K562 (cell line): Measurements from ENCODE around the gene DTNB. TPM values are rescaled to one million over a fixed set of nuclear protein-coding genes. Genes with fewer than 3 reads are reported as not detected.

Experiments
- ATAC-seq: fragments of 200-7000 bp; cut with Tn5 transposase; 3 replicates; pipeline ENCODE4 v1.9.1; 2020; ENCODE audit warnings: moderate library complexity
- BruUV-seq: library from RNA; stranded (reverse); fragments of 400-500 nt; replicated peaks from 2 replicates; lab custom pipeline; 2021; lab: Mats Ljungman, UMichigan
- CTCF ChIA-PET: fragments of 300-600 bp; formaldehyde crosslinking; extraction: SDS; loops from one replicate; lab custom pipeline; 2021; ENCODE audit warnings: low intra/inter-chr PET ratio; lab: Yijun Ruan, JAX
- POLR2A ChIA-PET: fragments of 300-600, 350-650 bp; sonication (Branson Sonifier 250); formaldehyde crosslinking; extraction: SDS; loops from one replicate; lab custom pipeline; 2021; ENCODE audit warnings: antibody characterized with exemption, inconsistent platforms; lab: Yijun Ruan, JAX
- DNase-seq, 4 experiments: peaks; one replicate each; pipeline versions ENCODE4 v3.0.0 to v3.0.0-alpha.2; 2011 to 2018; ENCODE audit warnings: low spot score in 3 of 4, mixed read lengths in 3 of 4; ENCODE audit errors: extremely low read depth in 1 of 4
- FAIRE-seq: peaks from 2 replicates; lab custom pipeline; 2011; peaks lifted over from hg19 to GRCh38; lab: Jason Lieb, UNC
- H2AFZ ChIP-seq: 2 replicates; pipeline ENCODE4 v1.6.0; 2011; ENCODE audit warnings: low read depth, low read length, control low read depth, inconsistent platforms
- H3K27ac ChIP-seq: fragments of 200-600 bp; 3 replicates; pipeline ENCODE4 v1.8.0; 2011; ENCODE audit warnings: low read depth, mild to moderate bottlenecking, control low read depth, inconsistent platforms, low read length, moderate library complexity, mixed read lengths; ENCODE audit errors: extremely low read depth
- H3K27me3 ChIP-seq, 2 experiments: fragments of 300-600 bp in 1 of 2; 2 replicates in 1 of 2; 3 replicates in 1 of 2; pipeline versions ENCODE4 v1.6.0 to v1.8.0; 2011; ENCODE audit warnings: inconsistent platforms in 2 of 2, low read length in 2 of 2, mild to moderate bottlenecking in 1 of 2, mixed read lengths in 1 of 2, moderate library complexity in 1 of 2; ENCODE audit not compliant: control insufficient read depth in 2 of 2, insufficient read depth in 2 of 2
- H3K36me3 ChIP-seq: fragments of 300-600 bp; 3 replicates; pipeline ENCODE4 v1.8.0; 2011; ENCODE audit warnings: mild to moderate bottlenecking, low read length, inconsistent platforms; ENCODE audit not compliant: control insufficient read depth, insufficient read depth
- H3K4me1 ChIP-seq, 2 experiments: fragments of 200-600 bp in 1 of 2; replicated peaks in 1 of 2; 2 replicates in 1 of 2; 3 replicates in 1 of 2; pipeline versions ENCODE4 v1.5.1 to v1.8.0; 2011; ENCODE audit warnings: inconsistent platforms in 2 of 2, low read length in 2 of 2, mild to moderate bottlenecking in 1 of 2, mixed read lengths in 1 of 2, moderate library complexity in 1 of 2; ENCODE audit not compliant: control insufficient read depth in 2 of 2, insufficient read depth in 2 of 2
- H3K4me2 ChIP-seq: 2 replicates; pipeline ENCODE4 v1.6.1; 2011; ENCODE audit warnings: low read length, control low read depth, inconsistent platforms, mixed read lengths; ENCODE audit not compliant: insufficient read depth
- H3K4me3 ChIP-seq: fragments of 200-600 bp; sonication (generic), shearing (Covaris generic); 2 replicates; pipeline ENCODE4 v1.5.1; 2016; ENCODE audit warnings: control low read depth, inconsistent platforms
- H3K79me2 ChIP-seq: fragments of 200-600 bp; 3 replicates; pipeline ENCODE4 v1.8.0; 2011; ENCODE audit warnings: low read length, inconsistent platforms; ENCODE audit not compliant: control insufficient read depth, insufficient read depth
- H3K9ac ChIP-seq, 2 experiments: 2 replicates each; pipeline versions ENCODE4 v1.6.0 to v1.6.1; 2011; ENCODE audit warnings: low read depth in 2 of 2, low read length in 2 of 2, control low read depth in 1 of 2, inconsistent platforms in 1 of 2, mild to moderate bottlenecking in 1 of 2, mixed read lengths in 1 of 2; ENCODE audit not compliant: insufficient read depth in 1 of 2
- H3K9me1 ChIP-seq: one replicate; pipeline ENCODE4 v1.6.0; 2011; ENCODE audit warnings: inconsistent platforms, mild to moderate bottlenecking, low read length, moderate library complexity; ENCODE audit not compliant: control insufficient read depth, insufficient read depth
- H3K9me3 ChIP-seq: replicated peaks from 2 replicates; pipeline ENCODE4 v1.5.1; 2011; ENCODE audit warnings: low read depth, low read length, inconsistent platforms; ENCODE audit not compliant: control insufficient read depth, insufficient read depth
- H4K20me1 ChIP-seq: replicated peaks from 2 replicates; pipeline ENCODE4 v1.6.1; 2011; ENCODE audit warnings: low read length, inconsistent platforms, mixed read lengths; ENCODE audit not compliant: control insufficient read depth, insufficient read depth
- BACH1 ChIP-seq: fragments of 200-800 bp; sonication (Bioruptor generic); IDR thresholded peaks from 2 replicates; pipeline ENCODE4 v1.6.1; 2016; ENCODE audit warnings: missing genetic modification characterization, missing compliant biosample characterization
- BHLHE40 ChIP-seq: IDR thresholded peaks from 2 replicates; pipeline ENCODE4 v1.6.1; 2011; ENCODE audit warnings: low read length, improper control_type of control experiment
- DMBX1 ChIP-seq: fragments of 250-450 bp; sonication (Bioruptor Pico); IDR thresholded peaks from 2 replicates; pipeline ENCODE4 v1.8.0; 2022; ENCODE audit warnings: inconsistent platforms, mild to moderate bottlenecking, moderate library complexity, borderline replicate concordance
- FOXM1 ChIP-seq, 2 experiments: fragments of 450-650 bp in 1 of 2; sonication (generic) in 1 of 2; formaldehyde crosslinking in 1 of 2; IDR thresholded peaks; 2 replicates each; pipeline versions ENCODE4 v1.6.1 to v1.9.0; 2017 to 2022; ENCODE audit warnings: low read depth in 2 of 2, mild to moderate bottlenecking in 2 of 2, missing genetic modification reagents in 1 of 2, moderate library complexity in 1 of 2
- KDM4B ChIP-seq, 2 experiments: fragments of 450-650 bp in 1 of 2; sonication (generic) in 1 of 2; IDR thresholded peaks; 2 replicates each; pipeline ENCODE4 v1.6.1; 2016 to 2017; ENCODE audit warnings: borderline replicate concordance in 2 of 2, antibody characterized with exemption in 1 of 2, low read depth in 1 of 2, mild to moderate bottlenecking in 1 of 2
- MYBL2 ChIP-seq, 2 experiments: fragments of 450-650 bp in 1 of 2; sonication (generic) in 1 of 2; formaldehyde crosslinking in 1 of 2; IDR thresholded peaks; 2 replicates each; pipeline versions ENCODE4 v1.6.1 to v1.8.1; 2017 to 2022; ENCODE audit warnings: borderline replicate concordance in 1 of 2, inconsistent platforms in 1 of 2, low read depth in 1 of 2, mild to moderate bottlenecking in 1 of 2, missing genetic modification reagents in 1 of 2, moderate library complexity in 1 of 2
- PML ChIP-seq: IDR thresholded peaks from 2 replicates; pipeline ENCODE4 v1.6.1; 2012; ENCODE audit warnings: low read length, inconsistent platforms
- POLR3G ChIP-seq: IDR thresholded peaks from 2 replicates; pipeline ENCODE4 v1.6.1; 2011; ENCODE audit not compliant: insufficient read length, insufficient replicate concordance; ENCODE audit errors: extremely low read depth
- PTTG1 ChIP-seq: fragments of 450-650 bp; IDR thresholded peaks from 2 replicates; pipeline ENCODE4 v1.6.1; 2016; ENCODE audit warnings: low read depth, mild to moderate bottlenecking, missing genetic modification characterization, missing compliant biosample characterization
- SRSF1 ChIP-seq: fragments of 200-400 bp; formaldehyde crosslinking; IDR thresholded peaks from 2 replicates; pipeline ENCODE4 v1.6.1; 2017; ENCODE audit warnings: mild to moderate bottlenecking, low read depth, low read length, moderate library complexity
- ZNF507 ChIP-seq: conservative IDR thresholded peaks from 2 replicates; pipeline ENCODE4 v1.6.1; 2017; ENCODE audit warnings: missing genetic modification characterization, missing compliant biosample characterization
- ZNF766 ChIP-seq: fragments of 200-800 bp; sonication (Bioruptor generic); conservative IDR thresholded peaks from 2 replicates; pipeline ENCODE4 v1.6.1; 2016; ENCODE audit warnings: missing genetic modification characterization, missing compliant biosample characterization
- WGBS: fragments of 100-300 bp; shearing (Covaris generic); methylation state at CpG from one replicate; pipeline ENCODE4 v1.1.6; 2016; ENCODE audit warnings: low coverage, mixed read lengths; ENCODE audit not compliant: insufficient coverage; ENCODE audit errors: missing lambda C conversion rate; 5-methylcytosine and 5-hydroxymethylcytosine counted together
- in situ Hi-C: fragments of 300-500 bp; cut with MboI; formaldehyde crosslinking; loops from 4 replicates; pipeline ENCODE4 v1.15.0; 2018; ENCODE audit warnings: inconsistent platforms, mixed read lengths
- intact Hi-C: fragments of 100-400 bp; cut with micrococcal nuclease; formaldehyde crosslinking; loops from 2 replicates; pipeline ENCODE4 v1.14.2; 2022
- polyA plus RNA-seq, 8 experiments: library from polyadenylated mRNA; depleted of rRNA in 4 of 8; stranded (reverse) in 5 of 8; unstranded in 3 of 8; fragments of >200 nt; fragmentation: Nextera tagmentation in 2 of 8; fragmentation: Illumina TruSeq in 1 of 8; extraction: Ambion mirVana in 2 of 8; extraction: Trizol in 1 of 8; gene quantifications; 2 replicates each; pipeline versions ENCODE4 v1.2.1 to v1.2.3, GENCODE V29; 2011 to 2014; ENCODE audit warnings: inconsistent platforms in 1 of 8, missing spikeins in 1 of 8
- total RNA-seq, 7 experiments: library from RNA; depleted of rRNA in 6 of 7; stranded (reverse); fragments of >200 nt in 6 of 7; fragmentation: Illumina TruSeq in 2 of 7; extraction: Trizol in 2 of 7; gene quantifications; 2 replicates each; pipeline versions ENCODE4 v1.2.1 to v1.2.3, GENCODE V29; 2011 to 2021; ENCODE audit warnings: low replicate concordance in 1 of 7
- TF ChIP-seq, protein P1 (sequence below): fragments of 150-350 bp; IDR thresholded peaks from 2 replicates; pipeline ENCODE4 v1.6.1; 2014; ENCODE audit warnings: low read depth, mild to moderate bottlenecking, low read length, borderline replicate concordance
- TF ChIP-seq, protein P2 (sequence below): fragments of 200-800 bp; sonication (Bioruptor generic); IDR thresholded peaks from 2 replicates; pipeline ENCODE4 v1.6.1; 2017; ENCODE audit warnings: missing genetic modification characterization, missing compliant biosample characterization

The DTNB gene
- total and polyA plus RNA-seq, 9 of the 15 experiments (the other 6 are each of a cell fraction or from before 2014, with no cell fraction given): 0.18 to 2.0 (median 0.77) TPM; not detected in 2

DNA sequence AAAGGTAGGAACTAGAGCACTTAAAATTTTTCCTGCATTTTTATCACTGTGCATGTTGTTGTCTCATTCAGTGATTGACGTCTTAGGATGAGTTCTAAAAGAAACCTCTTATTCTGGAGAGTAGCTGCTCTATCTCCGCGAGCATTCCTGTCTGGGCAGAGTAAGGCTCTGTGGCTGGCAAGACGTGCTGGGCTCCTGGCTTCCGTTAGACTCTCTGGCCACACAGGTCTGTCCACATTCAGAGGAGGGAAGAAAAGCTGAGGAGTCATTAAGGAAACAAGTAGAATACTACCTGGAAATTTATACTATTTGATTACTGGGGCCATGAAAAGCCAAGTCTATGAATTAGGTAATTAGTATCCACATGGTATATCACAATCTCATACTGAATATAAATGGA is 193.6 kb downstream of the DTNB start (continued):
- TF ChIP-seq, protein P1, sequence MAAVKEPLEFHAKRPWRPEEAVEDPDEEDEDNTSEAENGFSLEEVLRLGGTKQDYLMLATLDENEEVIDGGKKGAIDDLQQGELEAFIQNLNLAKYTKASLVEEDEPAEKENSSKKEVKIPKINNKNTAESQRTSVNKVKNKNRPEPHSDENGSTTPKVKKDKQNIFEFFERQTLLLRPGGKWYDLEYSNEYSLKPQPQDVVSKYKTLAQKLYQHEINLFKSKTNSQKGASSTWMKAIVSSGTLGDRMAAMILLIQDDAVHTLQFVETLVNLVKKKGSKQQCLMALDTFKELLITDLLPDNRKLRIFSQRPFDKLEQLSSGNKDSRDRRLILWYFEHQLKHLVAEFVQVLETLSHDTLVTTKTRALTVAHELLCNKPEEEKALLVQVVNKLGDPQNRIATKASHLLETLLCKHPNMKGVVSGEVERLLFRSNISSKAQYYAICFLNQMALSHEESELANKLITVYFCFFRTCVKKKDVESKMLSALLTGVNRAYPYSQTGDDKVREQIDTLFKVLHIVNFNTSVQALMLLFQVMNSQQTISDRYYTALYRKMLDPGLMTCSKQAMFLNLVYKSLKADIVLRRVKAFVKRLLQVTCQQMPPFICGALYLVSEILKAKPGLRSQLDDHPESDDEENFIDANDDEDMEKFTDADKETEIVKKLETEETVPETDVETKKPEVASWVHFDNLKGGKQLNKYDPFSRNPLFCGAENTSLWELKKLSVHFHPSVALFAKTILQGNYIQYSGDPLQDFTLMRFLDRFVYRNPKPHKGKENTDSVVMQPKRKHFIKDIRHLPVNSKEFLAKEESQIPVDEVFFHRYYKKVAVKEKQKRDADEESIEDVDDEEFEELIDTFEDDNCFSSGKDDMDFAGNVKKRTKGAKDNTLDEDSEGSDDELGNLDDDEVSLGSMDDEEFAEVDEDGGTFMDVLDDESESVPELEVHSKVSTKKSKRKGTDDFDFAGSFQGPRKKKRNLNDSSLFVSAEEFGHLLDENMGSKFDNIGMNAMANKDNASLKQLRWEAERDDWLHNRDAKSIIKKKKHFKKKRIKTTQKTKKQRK: no peak
- no peak for TF ChIP-seq SRSF1
- no peak for TF ChIP-seq DMBX1
- TF ChIP-seq ZNF766 (CRISPR knock-in tag): no peak
- no peak for TF ChIP-seq MYBL2 (IDR thresholded peaks at IDR 0.05; ENCODE audit: low read depth)
- no peak for TF ChIP-seq MYBL2 (CRISPR knock-in tag; IDR thresholded peaks at IDR 0.05; ENCODE audit: borderline replicate concordance)
- TF ChIP-seq PTTG1 (tag): no peak

DNA sequence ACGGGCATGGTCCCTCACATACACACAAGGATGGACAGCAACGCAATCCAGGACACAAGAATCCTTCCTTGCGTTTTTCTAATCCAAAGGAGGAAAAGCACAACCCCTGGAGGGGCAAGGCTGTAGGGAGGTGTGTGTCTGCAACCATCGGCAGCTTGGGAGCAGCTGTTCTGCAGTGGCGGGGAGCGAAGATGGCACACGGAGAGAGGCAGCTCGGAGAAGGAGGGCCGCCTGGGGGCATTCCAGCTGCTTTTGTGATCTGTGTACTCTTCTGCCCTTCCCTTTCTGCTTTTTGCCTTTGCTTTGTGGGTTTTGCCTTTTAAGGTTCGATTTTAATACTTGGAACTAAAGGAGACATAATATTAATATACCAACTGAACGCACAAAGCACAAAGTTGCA is 194.6 kb downstream of the DTNB start:
- Histone ChIP-seq H3K36me3 (no peaks in the 10 kb centered on the region), H3K79me2 (no peaks in the 10 kb centered on the region), H3K4me1 (no peaks in the 10 kb centered on the region), H3K9me3 (no peaks in the 10 kb centered on the region), H3K27me3 (peaks cover 6 to 10% of the 10 kb centered on the region in 2 experiments), H3K9ac (no peak overlapping the region), H3K27ac (no peak overlapping the region), H2AFZ (no peak overlapping the region), H3K4me2 (no peak overlapping the region), H4K20me1 (no peaks in the 10 kb centered on the region), H3K4me3 (no peak overlapping the region), H3K9me1 (no peaks in the 10 kb centered on the region)
- FAIRE-seq: no peak
- no peak for DNase-seq
- BruUV-seq: no TSS peak
- in situ Hi-C loops (no loop called here), intact Hi-C loops (no loop called here)
- no peak for ATAC-seq
- POLR2A ChIA-PET: no interaction called here
- WGBS: 1% methylated on average over 11 of the region's 11 CpGs
- CTCF ChIA-PET: no interaction called here
- no peak for TF ChIP-seq FOXM1 (IDR thresholded peaks at IDR 0.05; ENCODE audit: low read depth)
- no peak for TF ChIP-seq FOXM1 (CRISPR knock-in tag; IDR thresholded peaks at IDR 0.05; ENCODE audit: low read depth)
- TF ChIP-seq, protein P2, sequence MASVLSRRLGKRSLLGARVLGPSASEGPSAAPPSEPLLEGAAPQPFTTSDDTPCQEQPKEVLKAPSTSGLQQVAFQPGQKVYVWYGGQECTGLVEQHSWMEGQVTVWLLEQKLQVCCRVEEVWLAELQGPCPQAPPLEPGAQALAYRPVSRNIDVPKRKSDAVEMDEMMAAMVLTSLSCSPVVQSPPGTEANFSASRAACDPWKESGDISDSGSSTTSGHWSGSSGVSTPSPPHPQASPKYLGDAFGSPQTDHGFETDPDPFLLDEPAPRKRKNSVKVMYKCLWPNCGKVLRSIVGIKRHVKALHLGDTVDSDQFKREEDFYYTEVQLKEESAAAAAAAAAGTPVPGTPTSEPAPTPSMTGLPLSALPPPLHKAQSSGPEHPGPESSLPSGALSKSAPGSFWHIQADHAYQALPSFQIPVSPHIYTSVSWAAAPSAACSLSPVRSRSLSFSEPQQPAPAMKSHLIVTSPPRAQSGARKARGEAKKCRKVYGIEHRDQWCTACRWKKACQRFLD (CRISPR knock-in tag): no peak
- no peak for TF ChIP-seq KDM4B (IDR thresholded peaks at IDR 0.05; ENCODE audit: borderline replicate concordance in 2 of 2, low read depth in 1 of 2)
- TF ChIP-seq POLR3G: no peak
- no peak for TF ChIP-seq BACH1 (tag)
- no peak for TF ChIP-seq ZNF507
- TF ChIP-seq PML: no peak
- TF ChIP-seq BHLHE40: no peak
